ENCODE results near the gene TTI1.

Gene TTI1

GRCh38 chr20:38023181-38024001 lies 9.9 kb downstream of the TTI1 start:
- TF ChIP-seq, protein P1, sequence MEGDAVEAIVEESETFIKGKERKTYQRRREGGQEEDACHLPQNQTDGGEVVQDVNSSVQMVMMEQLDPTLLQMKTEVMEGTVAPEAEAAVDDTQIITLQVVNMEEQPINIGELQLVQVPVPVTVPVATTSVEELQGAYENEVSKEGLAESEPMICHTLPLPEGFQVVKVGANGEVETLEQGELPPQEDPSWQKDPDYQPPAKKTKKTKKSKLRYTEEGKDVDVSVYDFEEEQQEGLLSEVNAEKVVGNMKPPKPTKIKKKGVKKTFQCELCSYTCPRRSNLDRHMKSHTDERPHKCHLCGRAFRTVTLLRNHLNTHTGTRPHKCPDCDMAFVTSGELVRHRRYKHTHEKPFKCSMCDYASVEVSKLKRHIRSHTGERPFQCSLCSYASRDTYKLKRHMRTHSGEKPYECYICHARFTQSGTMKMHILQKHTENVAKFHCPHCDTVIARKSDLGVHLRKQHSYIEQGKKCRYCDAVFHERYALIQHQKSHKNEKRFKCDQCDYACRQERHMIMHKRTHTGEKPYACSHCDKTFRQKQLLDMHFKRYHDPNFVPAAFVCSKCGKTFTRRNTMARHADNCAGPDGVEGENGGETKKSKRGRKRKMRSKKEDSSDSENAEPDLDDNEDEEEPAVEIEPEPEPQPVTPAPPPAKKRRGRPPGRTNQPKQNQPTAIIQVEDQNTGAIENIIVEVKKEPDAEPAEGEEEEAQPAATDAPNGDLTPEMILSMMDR (IDR thresholded peaks at IDR 0.05; ENCODE audit: borderline replicate concordance, control extremely low read depth, extremely low read depth, insufficient read depth, missing control alignments), result no peak
- no peak for DNase-seq (ENCODE audit: low spot score)
- in situ Hi-C loops (cut with MboI; ENCODE audit: low sequenced_read_pairs, unreplicated experiment), result no loop called here

DNA sequence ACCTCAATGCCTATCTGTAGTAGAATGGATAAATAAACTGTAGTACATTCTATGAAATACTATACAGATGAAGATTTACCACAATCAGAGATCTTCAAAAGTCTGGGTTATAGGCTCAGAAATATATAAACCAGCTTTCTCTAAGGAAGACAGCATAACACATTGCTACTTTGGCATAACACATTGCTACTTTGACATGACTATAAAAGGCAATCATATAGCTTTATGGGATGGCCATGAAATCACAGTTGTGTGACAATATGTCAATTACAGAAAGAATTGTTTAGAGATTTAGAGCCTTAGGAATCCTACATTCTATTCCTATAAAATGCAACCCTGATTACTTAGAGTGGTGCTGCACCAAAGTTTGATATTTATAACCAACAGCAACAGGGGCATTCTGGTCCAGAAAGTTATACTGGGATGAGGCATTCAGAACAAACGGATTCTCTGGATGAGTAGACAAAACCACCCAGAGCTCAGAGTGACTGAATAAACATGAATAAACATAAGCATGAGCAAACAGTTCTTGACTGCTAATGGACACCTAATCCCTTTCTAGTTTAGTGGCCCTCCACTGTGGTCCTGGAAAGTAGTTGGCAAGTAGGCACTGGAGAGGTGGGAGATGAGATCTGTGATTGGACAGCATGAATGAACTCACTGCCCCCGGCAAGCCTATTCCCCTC lies 12.0 kb downstream of the TTI1 start:
- TF ChIP-seq, protein P1 (IDR thresholded peaks at IDR 0.05; ENCODE audit: borderline replicate concordance, control extremely low read depth, extremely low read depth, insufficient read depth, missing control alignments), result no peak
- in situ Hi-C loops (cut with MboI; ENCODE audit: low sequenced_read_pairs, unreplicated experiment), result no loop called here
- DNase-seq (ENCODE audit: low spot score), result no peak

GRCh38 chr20:38018385-38018784 lies 14.9 kb downstream of the TTI1 start:
- in situ Hi-C loops (cut with MboI; ENCODE audit: low sequenced_read_pairs, unreplicated experiment), result no loop called here
- TF ChIP-seq, protein P1 (IDR thresholded peaks at IDR 0.05; ENCODE audit: borderline replicate concordance, control extremely low read depth, extremely low read depth, insufficient read depth, missing control alignments), result no peak
- no peak for DNase-seq (ENCODE audit: low spot score)

GRCh38 chr20:38017959-38018358 lies 15.3 kb downstream of the TTI1 start:
- in situ Hi-C loops (cut with MboI; ENCODE audit: low sequenced_read_pairs, unreplicated experiment), result no loop called here
- no peak for DNase-seq (ENCODE audit: low spot score)
- TF ChIP-seq, protein P1 (IDR thresholded peaks at IDR 0.05; ENCODE audit: borderline replicate concordance, control extremely low read depth, extremely low read depth, insufficient read depth, missing control alignments), result no peak

DNA sequence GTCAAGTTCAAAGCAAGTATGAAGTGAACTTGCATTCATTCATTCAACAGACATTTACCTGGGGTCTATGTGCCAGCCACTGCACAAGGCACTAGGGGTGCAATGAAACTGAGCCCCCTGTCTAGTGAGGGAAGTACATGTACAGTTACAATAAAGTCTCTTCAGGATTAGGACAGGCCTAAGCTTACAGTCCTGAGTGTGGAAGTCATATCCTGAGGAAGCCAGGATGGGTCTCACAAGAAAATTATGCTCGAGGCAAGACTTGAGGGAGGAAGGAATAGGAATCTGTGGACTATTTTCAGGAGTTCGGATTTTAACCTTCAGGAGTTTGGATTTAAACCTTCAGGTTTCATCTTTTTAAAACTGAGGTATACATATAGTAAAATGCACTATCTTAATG lies 19.4 kb downstream of the TTI1 start:
- in situ Hi-C loops (cut with MboI; ENCODE audit: low sequenced_read_pairs, unreplicated experiment), result no loop called here
- no peak for DNase-seq (ENCODE audit: low spot score)
- TF ChIP-seq, protein P1 (IDR thresholded peaks at IDR 0.05; ENCODE audit: borderline replicate concordance, control extremely low read depth, extremely low read depth, insufficient read depth, missing control alignments), result no peak

- TF ChIP-seq, protein P1 (IDR thresholded peaks at IDR 0.05; ENCODE audit: borderline replicate concordance, control extremely low read depth, extremely low read depth, insufficient read depth, missing control alignments), result no peak
- in situ Hi-C loops (cut with MboI; ENCODE audit: low sequenced_read_pairs, unreplicated experiment), result no loop called here
- DNase-seq (ENCODE audit: low spot score), result no peak
Observed at GRCh38 chr20:38012332-38012731, 20.9 kb downstream of the TTI1 start.

Measured in GM13976 (cell line).